AG04449 (cell line): ENCODE data around the gene PCCA.
"Not testable (repeated sequence)": the region's sequence is repeated elsewhere in the genome, so short reads cannot be mapped to it uniquely, and the experiment has no call there.

ENCODE experiments used
- CTCF ChIA-PET: fragments of 350-600 bp; formaldehyde crosslinking; extraction: SDS; loops from one replicate; lab custom pipeline; 2021; ENCODE audit warnings: antibody characterized with exemption; lab: Yijun Ruan, JAX
- POLR2A ChIA-PET: fragments of 400-600, 350-600 bp; formaldehyde crosslinking; extraction: SDS; loops from one replicate; lab custom pipeline; 2020; ENCODE audit warnings: antibody characterized with exemption, inconsistent platforms; lab: Yijun Ruan, JAX
- DNase-seq: peaks from one replicate; pipeline ENCODE4 v3.0.0-alpha.2; 2010; ENCODE audit warnings: low read depth, low spot score
- H3K4me3 ChIP-seq: 2 replicates; pipeline ENCODE4 v1.5.1; 2011; ENCODE audit warnings: low read depth, mild to moderate bottlenecking, control low read depth, low read length
- CTCF ChIP-seq: IDR thresholded peaks from one replicate; pipeline ENCODE4 v1.5.1; 2011; ENCODE audit warnings: mild to moderate bottlenecking, moderate library complexity, low read length, control low read depth, inconsistent platforms; ENCODE audit not compliant: insufficient read depth; ENCODE audit errors: missing control alignments

PCCA gene

GRCh38 chr13:100573121-100573520, 484.2 kb downstream of the PCCA start:
- no peak overlapping the region for H3K4me3 ChIP-seq
- DNase-seq: peak; percentile 34
- POLR2A ChIA-PET: no interaction called here
- peak; percentile 53 for TF ChIP-seq CTCF
- CTCF ChIA-PET: interaction anchor here (0.8 to 6.0 kb wide), 24 partner anchors 10 to 924 kb away, joined by 3 to 69 read pairs (median 4); partner anchors contain the start of gene GGACT

- CTCF ChIA-PET, H3K4me3 ChIP-seq, DNase-seq, POLR2A ChIA-PET: not testable (repeated sequence)
Observed at GRCh38 chr13:100577239-100577638, 488.3 kb downstream of the PCCA start.
